CD4-positive, alpha-beta T cell treated with Interleukin-15 for 1 hour (primary cell): ENCODE data around the gene PDCD10.

Experiments
- DNase-seq: peaks from one replicate; pipeline ENCODE4 v3.0.0-alpha.2; 2020

Gene PDCD10

DNA sequence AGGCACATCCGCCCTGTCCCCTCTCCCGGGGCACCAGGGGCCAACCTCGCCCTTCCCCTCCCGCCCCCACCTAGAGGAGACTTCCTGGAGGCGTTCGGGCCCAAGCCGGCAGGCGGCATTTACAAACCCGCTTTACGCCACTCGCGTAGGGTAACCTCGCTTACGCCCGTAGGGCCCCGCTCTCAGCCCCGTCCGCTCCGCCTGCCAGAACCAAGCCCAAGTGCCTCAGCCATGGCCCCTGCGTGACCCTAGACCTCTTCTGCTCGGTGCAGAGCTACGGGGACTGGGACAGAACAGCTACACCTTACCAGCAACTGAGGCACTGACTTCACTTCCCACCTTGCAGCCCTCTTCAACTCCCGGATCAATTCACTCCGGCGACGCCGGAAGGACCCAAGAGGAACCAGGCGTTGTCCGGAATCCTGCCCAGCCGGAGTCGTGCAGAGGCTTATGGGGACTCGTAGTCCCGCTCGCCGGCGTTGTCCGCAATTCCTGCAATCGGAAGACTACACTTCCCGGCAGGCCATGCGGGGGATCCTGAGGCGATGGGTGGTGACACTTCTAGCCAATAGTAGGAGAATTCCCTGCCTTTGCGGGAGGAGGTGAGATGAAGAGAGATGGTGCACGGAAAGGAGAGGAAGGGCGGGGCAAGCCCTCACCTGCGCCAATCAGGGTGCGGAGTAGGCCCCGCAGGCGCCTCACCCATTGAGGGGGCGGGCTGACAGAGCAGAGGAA is at the start of gene PDCD10:
PDCD10 (minus strand) TSS at position 395 of the 735 bp plus-strand sequence. CDS start 14,735 bp downstream, outside the sequence.
- DNase-seq: peak; percentile 97

DNA sequence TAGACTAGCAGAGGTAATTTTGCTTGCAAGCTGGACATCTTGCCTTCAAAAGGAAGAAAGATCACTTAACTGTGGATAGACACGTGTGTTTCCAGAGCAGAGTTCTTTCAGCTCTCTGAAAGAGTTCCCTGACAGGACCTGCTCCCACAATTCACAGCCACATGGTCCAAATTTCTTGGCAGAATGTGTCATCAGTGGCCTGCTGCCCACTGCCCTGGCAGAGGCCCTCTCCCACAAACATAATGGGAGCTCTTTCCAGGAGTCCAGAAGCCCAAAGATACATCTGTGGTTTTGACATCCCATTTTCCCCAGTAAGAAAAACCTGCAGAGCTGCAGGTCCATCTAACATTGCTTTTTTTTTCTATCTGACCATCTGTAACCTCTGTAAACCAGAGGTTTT is 49.1 kb upstream of the PDCD10 start:
- DNase-seq: no peak

DNA sequence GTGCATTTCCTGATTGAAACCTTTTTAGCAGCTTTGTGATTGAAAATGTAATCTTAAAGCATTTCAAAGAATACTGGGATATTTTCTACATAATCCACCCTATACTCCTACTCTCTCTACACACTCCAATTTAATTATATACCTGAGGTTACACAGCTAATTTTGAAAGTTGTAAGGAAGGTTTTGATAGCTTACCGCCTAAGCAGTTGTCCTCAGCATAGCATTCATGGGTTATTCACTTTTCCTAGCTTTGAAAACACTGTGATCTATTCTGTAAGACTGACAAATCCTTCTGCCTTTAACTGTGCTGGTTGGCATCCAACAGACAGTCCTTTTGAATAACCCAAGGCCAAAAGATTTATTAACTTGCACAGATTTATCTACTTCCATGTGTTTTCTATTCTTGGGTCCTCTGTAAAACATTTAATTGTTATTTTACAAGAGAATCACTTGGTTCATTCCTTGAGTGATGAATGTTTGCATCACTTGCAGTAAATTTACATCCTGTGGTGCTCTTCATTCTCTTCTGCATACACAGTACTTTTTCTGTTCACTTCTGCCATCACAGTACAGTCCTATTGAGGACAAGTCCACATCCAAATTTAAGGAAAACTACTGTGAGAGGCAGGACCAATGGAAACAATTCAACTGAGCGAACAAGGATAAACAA is 45.7 kb upstream of the PDCD10 start:
- no peak for DNase-seq

DNA sequence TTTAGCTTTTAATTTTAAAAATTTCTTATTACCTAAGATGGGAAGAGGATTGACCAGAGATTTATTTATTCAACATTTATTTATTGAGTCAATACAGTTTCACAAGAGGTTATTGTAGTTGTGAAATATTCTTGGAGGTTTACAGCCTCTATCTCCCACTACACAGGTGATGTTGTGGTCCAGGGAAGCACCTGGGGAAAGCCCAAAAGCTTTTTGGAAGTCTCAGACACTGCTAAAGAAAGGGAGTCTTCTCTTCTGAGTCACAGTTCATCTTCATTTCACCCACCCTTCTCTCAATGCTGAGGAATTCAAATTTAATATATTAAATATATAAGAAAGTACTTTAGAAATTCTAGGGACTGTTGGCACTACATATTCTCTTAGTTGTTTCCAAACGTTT is 42.7 kb upstream of the PDCD10 start:
- no peak for DNase-seq

DNA sequence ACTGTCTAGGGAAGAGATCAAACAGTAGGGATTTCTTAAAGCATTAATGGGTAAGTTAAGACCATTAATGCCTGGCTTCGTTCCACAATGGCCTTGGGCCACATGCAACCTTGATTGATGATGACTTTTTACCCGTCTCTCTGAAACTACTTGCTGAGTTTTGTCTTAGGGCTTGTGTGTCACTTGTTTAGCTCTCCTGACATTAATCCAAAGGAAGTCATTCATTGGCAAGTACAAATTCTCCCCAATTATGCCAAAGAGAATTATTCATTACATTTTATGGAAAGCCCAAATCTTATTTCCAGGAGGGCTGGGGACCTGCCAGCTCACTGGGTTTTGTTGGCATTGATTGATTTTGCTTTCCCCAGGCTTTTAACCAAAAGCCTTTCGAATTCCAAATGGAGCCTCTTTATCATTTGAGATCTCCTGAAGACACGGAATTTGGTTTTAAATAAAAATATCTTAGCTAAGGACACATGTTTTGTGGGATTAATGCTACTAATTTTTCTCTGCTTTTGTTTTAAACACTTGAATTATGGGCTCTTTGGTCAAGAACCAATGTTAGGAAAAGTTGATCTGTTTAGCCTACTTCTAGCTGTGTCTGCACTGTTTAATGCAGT is 41.5 kb upstream of the PDCD10 start:
- DNase-seq: no peak

DNA sequence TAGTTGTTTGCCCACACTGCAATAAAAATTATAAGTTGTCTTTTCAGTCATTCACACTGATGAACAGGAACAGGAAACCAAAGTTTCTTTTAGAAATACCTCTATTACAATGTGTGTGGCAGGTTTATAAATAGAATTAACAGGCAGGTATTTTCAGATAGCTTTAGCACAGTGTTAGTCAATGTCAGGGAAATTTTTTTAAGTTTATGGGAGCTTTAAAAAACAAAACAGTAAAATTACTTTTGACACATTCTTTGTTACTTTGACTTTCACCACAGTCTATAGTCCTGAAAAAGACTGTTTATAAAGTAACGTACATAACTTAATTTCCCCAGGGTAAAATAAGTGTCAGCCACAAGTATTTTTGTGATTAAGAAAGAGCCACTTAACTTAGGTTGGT is 38.9 kb upstream of the PDCD10 start:
- DNase-seq: no peak

DNA sequence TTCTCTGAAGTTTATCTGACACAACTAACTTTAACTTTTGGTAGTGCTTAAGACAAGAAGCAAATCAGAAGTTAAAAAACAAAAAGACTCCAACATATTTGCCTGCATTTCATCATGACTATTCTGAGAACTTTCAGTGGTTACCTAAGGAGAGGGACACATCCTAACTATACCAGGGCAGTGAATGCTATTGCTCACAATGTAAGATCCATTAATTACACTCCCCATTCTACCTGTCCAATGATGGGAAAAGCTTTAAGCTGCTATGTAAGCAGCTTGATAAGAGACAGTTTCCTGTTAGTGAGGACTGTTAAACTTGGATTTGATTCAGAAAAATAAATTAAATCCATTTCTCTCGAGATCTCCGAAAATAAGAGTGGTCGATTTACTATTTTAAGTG is 38.3 kb upstream of the PDCD10 start:
- DNase-seq: no peak

DNA sequence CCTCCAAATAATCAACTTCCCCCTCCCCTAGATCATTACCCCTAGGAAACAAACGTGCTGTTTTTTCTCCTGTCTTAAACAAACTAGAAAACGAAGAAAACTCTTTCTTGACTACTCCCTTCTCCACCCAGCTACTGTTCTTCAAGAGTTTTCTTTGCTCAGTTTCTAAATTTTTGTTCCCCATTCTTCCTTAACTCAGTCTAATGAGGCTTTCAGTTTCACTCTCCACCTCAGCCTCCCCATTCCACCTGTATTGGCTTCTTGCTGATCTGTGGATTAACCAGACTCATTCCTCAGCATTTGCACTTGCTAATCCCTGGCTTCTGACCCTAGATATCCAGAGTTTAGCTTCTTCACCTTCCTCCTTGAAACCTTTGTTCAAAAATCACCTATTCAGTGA is 27.6 kb upstream of the PDCD10 start:
- no peak for DNase-seq

DNA sequence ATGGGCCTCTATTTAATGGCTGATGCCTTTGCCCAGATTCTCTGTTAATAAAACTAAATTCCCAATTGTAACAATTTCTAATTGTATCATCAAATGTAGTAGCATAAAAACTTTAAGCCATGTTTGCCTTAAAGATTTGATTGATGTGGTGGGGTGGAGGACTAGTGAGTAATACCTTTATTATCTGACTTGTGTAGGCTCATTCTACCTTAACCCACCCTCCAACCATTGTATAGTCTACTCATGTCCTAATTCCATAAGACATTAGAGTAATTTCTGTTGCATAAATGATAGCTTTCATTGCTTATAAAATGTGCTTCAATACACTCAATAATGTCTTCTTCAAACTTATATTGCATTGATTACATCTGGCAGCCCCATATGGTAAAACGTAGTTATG is 26.6 kb upstream of the PDCD10 start:
- DNase-seq: no peak

DNA sequence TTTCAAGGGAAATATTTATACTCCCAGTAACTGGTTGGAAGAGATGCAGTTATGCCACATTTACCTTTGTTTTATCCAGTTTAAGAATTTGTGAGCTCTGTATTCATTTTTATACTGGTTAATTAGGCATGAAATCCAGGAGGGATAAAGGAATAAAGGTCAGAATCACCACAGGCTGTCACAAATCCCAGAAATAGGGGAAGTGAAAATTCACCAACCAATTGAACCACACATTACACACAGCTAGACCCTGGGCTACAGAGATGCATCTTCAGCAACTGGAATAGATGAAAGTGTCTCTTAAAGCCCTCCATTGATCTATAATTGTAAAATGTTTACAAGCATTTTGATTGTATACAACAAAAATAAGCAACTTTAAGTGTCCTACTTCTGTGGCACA is 19.4 kb upstream of the PDCD10 start:
- no peak for DNase-seq

DNA sequence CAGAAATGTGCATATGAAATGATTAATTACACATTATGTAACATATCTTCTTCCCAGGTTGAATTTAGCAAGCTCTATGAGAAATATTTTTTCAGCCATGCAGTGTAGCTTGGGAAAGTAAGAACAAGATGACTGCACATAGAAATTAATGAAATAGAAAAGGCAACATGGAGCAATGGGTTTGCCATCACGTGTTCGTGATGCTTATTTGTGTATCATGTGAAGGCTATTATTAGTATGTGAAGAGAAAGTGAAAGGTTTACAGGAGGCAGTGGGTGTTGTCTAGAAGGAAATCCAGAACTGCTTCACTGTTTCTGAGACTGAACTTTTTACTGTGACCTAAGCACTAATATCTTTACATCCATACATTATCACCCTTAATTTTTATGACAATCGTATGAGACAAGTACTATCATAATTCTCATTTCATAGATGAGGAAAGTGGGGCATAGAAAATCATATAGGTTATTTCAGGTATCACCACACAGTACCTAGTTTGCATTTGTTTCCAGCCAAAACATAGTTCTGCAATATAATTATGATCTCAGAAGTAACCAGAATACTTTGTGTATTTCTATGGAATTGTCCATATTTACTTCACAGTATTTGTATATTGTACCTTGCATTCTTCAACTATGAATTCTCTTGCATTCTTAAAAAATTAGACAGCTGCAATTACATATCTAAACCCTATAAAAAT is 15.7 kb upstream of the PDCD10 start:
- DNase-seq: peak; percentile 27

DNA sequence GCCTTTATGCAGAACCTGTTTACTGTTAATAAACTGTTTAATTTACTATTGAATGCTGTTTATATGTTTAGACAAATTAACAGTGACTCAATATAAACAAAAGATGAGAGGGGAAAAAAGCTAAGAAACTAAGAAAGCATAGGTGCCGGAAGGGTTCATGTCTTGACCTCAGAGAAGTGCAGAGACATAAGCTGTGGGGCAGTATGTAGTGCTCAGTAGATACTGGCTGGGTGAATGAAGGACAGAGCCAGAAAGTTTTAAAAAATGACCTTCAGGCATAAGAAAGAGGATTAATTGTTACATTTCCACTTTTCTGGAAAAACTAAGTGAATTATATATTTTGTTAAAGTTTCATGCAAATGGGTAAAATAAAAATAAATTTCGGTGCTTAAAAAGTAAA is 15.0 kb upstream of the PDCD10 start:
- no peak for DNase-seq

DNA sequence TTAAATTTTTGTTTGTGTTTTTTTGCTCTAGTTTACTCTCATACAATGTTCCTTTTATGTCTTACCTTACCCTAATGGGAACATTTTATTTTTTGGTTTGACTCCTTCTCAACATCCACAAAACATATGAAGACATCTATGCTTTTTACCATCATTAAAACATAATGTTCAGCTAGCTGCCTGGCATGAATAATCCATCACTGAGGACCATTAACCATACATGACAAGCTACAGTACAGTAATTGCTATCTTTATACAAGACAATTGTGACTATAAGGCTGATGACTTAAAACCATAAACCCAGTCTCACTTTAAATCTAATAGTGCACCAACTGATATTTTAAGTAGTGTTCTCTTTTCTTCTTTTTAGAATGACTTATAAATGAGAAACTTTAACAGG is 14.5 kb upstream of the PDCD10 start:
- DNase-seq: no peak

DNA sequence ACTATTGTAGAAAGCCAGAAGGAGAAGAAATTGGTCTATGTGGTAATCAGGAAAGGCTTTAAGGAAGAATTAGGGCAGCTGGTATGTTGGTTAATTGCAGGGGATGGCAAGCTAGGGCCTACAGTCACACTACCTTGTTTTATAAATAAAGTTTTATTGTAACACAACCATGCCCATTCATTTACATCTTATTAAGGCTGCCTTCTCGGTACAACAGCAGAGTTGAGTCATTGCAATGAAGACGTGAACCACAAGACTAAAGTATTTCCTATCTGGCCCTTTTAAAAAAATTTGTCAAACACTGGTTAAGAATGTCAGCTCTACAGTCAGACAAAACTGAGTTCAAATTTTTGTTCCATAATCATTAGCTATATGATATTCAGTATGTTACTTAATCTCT is 9.1 kb upstream of the PDCD10 start:
- no peak for DNase-seq

DNA sequence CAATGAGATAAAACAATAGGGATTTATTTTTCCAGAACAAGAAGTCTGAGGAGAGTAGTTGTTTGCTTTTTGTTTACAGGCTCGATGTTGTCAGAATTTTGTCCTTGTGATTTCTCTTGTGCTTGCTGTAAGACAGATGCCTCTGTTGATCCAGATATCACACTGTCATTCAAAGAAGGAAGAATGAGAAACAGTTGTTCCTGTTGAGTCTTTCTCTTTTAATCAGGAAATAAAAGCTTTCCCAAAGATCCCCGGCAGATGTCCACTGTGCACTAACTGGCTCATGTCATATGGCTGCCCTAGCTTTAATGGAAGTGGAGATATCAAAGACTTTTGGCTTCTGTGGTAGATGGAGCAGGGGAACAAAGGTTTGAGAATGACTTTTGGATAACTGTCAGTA is 7.6 kb upstream of the PDCD10 start:
- no peak for DNase-seq

DNA sequence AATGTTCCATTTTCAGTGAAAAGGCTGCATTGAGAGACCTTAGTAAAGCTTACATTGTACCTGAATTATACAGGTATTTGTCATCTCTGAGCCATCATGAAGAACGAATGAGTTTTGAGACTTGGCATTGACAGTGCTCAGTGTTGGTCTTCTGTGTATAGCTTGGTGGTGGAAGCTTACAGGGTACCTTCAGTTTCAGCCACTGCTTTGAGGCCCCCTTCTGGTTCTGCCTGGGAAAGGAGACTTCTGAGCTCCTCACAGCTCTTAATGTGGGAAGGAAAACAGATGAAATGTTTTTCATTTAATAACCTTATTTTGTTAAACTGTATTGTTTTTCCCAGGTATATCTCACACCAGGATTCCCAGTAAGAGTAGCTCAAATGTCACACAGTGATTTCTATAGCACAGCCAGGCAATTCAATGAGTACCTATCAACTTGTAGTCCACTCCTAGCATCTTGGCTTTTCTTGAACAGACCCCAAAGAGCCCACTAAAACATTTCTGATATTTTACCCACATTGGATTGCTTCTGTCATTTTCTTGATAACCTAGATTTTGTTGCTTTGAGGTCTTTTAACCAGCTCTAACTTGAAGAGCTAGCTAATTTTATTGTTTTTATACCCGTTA is 6.4 kb upstream of the PDCD10 start:
- peak; percentile 23 for DNase-seq

DNA sequence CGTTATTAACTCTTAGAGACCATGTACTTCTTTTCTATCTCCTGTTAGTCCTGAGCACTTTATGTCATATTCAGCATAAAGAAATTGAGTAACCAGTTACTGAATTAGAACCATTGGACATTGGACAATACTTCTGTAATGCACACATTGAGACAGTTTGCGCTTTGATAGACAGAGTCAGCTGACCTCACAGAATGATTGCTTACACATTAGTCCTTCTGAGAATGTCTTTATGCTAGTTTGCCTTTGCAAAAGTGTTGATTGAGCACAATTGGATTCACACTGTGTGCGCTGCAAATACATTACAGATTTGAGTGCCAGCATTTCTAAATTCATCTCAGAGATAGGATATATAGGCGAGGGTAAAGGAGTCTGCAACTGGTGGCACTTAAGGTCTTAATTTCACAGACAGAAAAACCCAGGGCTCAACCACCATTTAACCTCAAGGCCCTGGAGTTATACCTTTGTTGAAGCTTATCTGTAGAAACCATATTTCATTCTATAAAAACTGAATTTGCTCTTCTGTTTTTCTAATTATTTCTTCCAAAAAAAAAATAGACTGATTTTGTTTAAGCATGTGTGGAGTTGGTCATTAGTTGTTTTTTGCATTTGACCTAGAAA is 4.6 kb upstream of the PDCD10 start:
- DNase-seq: no peak

DNA sequence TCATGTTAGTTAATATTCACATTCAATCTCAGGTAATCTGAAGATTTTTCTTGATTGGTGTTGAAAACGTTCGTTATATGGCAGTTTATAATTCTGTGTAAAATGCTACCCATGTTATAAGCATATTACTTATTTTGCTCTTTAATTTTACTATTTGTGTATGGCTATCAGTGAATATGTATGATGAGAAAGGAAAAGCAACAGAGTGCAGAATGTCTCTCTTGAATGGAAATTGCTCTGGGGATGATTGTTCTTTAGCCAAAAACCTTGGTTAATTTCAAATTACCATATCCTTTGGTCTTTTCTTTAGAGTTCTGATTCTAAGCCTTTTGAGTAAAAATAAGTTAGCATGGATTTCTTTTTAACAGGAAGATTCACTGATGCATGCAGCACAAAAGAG is 3.3 kb upstream of the PDCD10 start:
- no peak for DNase-seq

DNA sequence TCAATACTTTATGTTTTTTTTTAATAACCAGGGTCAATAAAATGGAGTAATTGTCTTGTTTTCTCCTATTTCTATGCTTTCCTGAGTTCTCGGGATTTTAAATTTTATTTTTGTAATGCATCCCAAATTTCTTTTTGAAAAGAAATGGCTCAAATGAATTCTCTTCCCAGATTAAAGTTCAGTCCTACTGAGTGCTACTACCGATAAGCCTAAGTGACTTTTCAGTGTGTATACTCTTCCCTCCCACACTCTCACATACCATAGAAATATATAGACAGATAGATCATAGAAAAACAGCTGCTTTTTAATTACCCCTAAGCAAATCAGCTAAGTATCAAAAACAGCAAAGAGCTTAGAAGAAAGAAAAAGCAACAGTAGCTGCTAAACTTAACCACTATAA is 2.3 kb upstream of the PDCD10 start:
- no peak for DNase-seq

DNA sequence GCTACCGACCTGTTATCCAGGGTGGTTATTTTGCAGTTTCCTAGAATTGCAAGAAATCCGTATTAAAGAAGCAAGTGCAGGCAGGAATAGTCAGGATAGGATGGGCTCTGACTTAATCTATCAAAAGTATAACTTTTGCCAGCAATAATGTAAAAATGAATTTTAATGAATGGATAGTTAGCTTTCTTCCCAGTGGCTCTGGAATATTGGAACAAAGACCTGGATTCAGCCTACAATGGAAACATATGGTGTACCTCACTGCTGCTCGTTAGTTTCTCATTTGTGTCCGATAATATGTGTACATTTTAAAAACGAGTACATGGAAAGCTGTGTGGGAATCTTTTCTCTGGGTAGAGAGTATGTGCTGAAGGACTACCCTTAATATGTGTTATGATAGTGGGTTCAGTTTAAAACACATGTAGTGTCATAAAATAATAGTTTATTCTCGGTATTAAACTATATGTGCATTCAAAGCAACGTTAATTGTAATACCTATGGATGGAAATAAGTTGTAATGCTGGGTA is 1.6 kb upstream of the PDCD10 start:
- DNase-seq: no peak

DNA sequence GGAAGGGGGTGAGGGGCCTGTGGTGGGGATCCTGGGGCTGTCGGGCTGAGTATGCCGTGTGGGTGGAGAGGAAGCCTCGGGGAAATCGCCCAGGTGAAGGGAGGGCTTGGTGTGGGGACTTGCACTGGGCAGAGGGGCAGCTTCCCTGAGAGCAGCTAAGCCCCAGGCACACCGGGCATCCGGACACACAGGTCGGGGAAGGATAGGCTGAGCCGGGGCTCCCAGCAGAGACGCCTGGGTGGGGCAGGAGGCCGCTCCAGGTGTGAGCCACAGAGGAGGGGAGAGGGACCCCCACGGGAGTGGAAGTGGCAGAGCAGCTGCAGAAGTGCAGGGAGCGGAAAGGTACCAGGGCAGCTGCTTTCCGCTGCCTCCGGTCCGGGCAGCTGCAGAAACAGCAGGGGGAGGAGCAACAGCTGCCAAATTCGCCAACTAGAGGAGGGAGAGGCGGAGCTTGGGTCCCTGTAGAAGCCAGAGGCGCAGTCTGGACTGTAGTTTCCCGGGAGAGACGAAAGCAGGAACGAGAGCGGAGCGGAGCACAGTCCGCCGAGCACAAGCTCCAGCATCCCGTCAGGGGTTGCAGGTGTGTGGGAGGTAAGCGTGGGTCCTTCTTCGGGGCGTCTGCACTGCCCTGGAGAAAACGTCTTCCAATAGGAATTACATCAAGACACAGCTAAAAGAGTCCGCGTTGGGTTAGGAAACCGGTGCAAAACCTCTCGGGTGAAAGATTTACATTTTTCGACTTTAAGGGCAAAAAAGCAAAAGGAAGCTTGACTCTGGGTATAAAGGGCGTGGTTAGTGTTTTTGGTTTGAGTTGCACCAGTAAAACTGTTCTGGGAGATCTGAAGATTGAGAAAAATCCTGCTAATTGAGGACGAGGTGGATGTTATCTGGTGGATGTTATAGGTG is 794 bp upstream of the PDCD10 start, which contains the start of gene SERPINI1:
SERPINI1 (plus strand) TSS at position 489 of the 906 bp plus-strand sequence. CDS start 53,408 bp downstream, outside the sequence.
- DNase-seq: peak; percentile 76
